Measurements from ENCODE around the gene FAM222A.

The FAM222A gene

GRCh38 chr12:109670731-109671130 is 42.9 kb upstream of the FAM222A start:
- H3K79me2 ChIP-seq (ENCODE audit: low read length), result no peaks in the 10 kb centered on the region
- no peak overlapping the region for H3K4me3 ChIP-seq (ENCODE audit: low read length)
- no peaks in the 10 kb centered on the region for H3K9me2 ChIP-seq (replicated peaks; ENCODE audit: insufficient read depth, low read length)
- H3F3A ChIP-seq (ENCODE audit: insufficient read depth, low read length), result no peaks in the 10 kb centered on the region
- TF ChIP-seq EZH2phosphoT487 (IDR thresholded peaks at IDR 0.05; ENCODE audit: low read length), result no peak
- no peak for TF ChIP-seq CTCF (IDR thresholded peaks at IDR 0.05; ENCODE audit: low read length)
- no peak for TF ChIP-seq EZH2 (optimal IDR thresholded peaks at IDR 0.05; ENCODE audit: low read depth, low read length)
- H4K20me1 ChIP-seq (ENCODE audit: insufficient read depth, low read length), result no peaks in the 10 kb centered on the region
- no peaks in the 10 kb centered on the region for H3K36me3 ChIP-seq (replicated peaks; ENCODE audit: insufficient read depth, low read length)
- H3K9ac ChIP-seq (ENCODE audit: low read length), result no peak overlapping the region
- no peak overlapping the region for H3K4me2 ChIP-seq (ENCODE audit: low read depth, low read length)
- H3K4me1 ChIP-seq (ENCODE audit: low read length), result no peaks in the 10 kb centered on the region
- no peaks in the 10 kb centered on the region for H3K9me3 ChIP-seq (replicated peaks; ENCODE audit: insufficient read depth, low read length)
- DNase-seq, result no peak
- H3K27ac ChIP-seq (ENCODE audit: low read length), result no peak overlapping the region
- H2AFZ ChIP-seq (ENCODE audit: low read length), result no peak overlapping the region
- no peaks in the 10 kb centered on the region for H3K27me3 ChIP-seq (replicated peaks; ENCODE audit: insufficient read depth, low read length)

- no peaks in the 10 kb centered on the region for H3F3A ChIP-seq (ENCODE audit: insufficient read depth, low read length)
- TF ChIP-seq EZH2 (optimal IDR thresholded peaks at IDR 0.05; ENCODE audit: low read depth, low read length) (no peak), CTCF (IDR thresholded peaks at IDR 0.05; ENCODE audit: low read length) (no peak), EZH2phosphoT487 (IDR thresholded peaks at IDR 0.05; ENCODE audit: low read length) (no peak)
- no peaks in the 10 kb centered on the region for H3K36me3 ChIP-seq (replicated peaks; ENCODE audit: insufficient read depth, low read length)
- H2AFZ ChIP-seq (ENCODE audit: low read length), result no peak overlapping the region
- no peaks in the 10 kb centered on the region for H3K4me1 ChIP-seq (ENCODE audit: low read length)
- no peak overlapping the region for H3K9ac ChIP-seq (ENCODE audit: low read length)
- H3K27me3 ChIP-seq (replicated peaks; ENCODE audit: insufficient read depth, low read length), result no peaks in the 10 kb centered on the region
- H3K4me3 ChIP-seq (ENCODE audit: low read length), result no peak overlapping the region
- no peak overlapping the region for H3K4me2 ChIP-seq (ENCODE audit: low read depth, low read length)
- no peak for DNase-seq
- no peak overlapping the region for H3K27ac ChIP-seq (ENCODE audit: low read length)
- H3K79me2 ChIP-seq (ENCODE audit: low read length), result no peaks in the 10 kb centered on the region
- H4K20me1 ChIP-seq (ENCODE audit: insufficient read depth, low read length), result no peaks in the 10 kb centered on the region
- no peaks in the 10 kb centered on the region for H3K9me2 ChIP-seq (replicated peaks; ENCODE audit: insufficient read depth, low read length)
- H3K9me3 ChIP-seq (replicated peaks; ENCODE audit: insufficient read depth, low read length), result no peaks in the 10 kb centered on the region
Observed at GRCh38 chr12:109671502-109671901, 42.1 kb upstream of the FAM222A start.

- H3K27me3 ChIP-seq (replicated peaks; ENCODE audit: insufficient read depth, low read length), result no peaks in the 10 kb centered on the region
- H2AFZ ChIP-seq (ENCODE audit: low read length), result no peak overlapping the region
- H3K9me2 ChIP-seq (replicated peaks; ENCODE audit: insufficient read depth, low read length), result no peaks in the 10 kb centered on the region
- H3K79me2 ChIP-seq (ENCODE audit: low read length), result no peaks in the 10 kb centered on the region
- no peak overlapping the region for H3K9ac ChIP-seq (ENCODE audit: low read length)
- TF ChIP-seq EZH2 (optimal IDR thresholded peaks at IDR 0.05; ENCODE audit: low read depth, low read length) (no peak), CTCF (IDR thresholded peaks at IDR 0.05; ENCODE audit: low read length) (no peak), EZH2phosphoT487 (IDR thresholded peaks at IDR 0.05; ENCODE audit: low read length) (no peak)
- H3K9me3 ChIP-seq (replicated peaks; ENCODE audit: insufficient read depth, low read length), result no peaks in the 10 kb centered on the region
- H3K4me1 ChIP-seq (ENCODE audit: low read length), result no peaks in the 10 kb centered on the region
- H3K27ac ChIP-seq (ENCODE audit: low read length), result no peak overlapping the region
- no peaks in the 10 kb centered on the region for H4K20me1 ChIP-seq (ENCODE audit: insufficient read depth, low read length)
- no peaks in the 10 kb centered on the region for H3F3A ChIP-seq (ENCODE audit: insufficient read depth, low read length)
- no peaks in the 10 kb centered on the region for H3K36me3 ChIP-seq (replicated peaks; ENCODE audit: insufficient read depth, low read length)
- DNase-seq, result no peak
- no peak overlapping the region for H3K4me2 ChIP-seq (ENCODE audit: low read depth, low read length)
- H3K4me3 ChIP-seq (ENCODE audit: low read length), result no peak overlapping the region
Observed at GRCh38 chr12:109673379-109673778, 40.2 kb upstream of the FAM222A start.

All from MM.1S (cell line).